Fibroblast of skin of scalp (primary cell): ENCODE data around the gene GABRB2.
"Not testable (repeated sequence)": the region's sequence is repeated elsewhere in the genome, so short reads cannot be mapped to it uniquely, and the experiment has no call there.

Experiments used
- DNase-seq: peaks from one replicate; pipeline ENCODE4 v3.0.0-alpha.2; 2013

Gene GABRB2

DNA sequence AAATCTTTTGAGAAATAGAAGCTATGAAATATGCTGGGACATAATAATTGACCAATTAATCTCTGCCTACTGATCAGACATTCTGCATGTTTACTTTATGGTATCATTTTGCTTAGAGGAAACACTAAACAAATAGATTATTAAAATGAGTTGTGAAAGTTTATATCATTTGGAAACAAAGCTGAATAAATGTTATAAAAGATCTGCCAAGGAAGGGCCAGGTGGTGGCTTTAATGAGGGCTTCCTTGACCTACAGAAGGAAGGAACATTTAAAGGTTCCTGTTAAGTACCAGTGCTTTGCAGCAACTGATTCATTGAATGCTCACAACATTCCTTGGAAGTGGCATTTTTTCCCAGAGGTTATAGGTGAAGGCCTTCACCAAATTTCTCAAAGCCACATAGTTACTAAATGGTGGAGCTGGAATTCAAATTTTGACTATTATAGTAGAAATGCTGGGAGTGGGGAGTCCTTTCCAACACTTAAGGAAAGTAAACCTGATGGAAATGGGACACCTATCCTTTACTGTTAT, 250.7 kb downstream of the GABRB2 start:
- no peak for DNase-seq

DNA sequence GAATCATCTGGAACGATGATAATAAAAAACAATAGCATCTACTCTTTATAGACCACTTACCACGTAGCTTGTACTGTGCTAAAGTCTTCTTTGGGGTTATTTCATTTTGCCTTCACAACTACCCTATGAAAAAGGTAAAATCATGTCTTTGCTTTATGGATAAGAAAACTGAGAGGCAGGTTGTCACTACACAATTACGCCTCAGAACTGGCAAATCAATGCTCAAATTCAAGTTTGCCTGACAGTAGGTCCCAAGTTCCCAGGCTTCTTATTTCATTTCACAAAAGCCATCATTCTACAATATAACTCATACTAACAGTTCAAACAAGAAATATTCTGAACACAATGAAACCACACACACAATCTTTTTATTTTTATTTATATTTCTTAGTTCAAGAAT, 258.5 kb downstream of the GABRB2 start:
- no peak for DNase-seq

DNA sequence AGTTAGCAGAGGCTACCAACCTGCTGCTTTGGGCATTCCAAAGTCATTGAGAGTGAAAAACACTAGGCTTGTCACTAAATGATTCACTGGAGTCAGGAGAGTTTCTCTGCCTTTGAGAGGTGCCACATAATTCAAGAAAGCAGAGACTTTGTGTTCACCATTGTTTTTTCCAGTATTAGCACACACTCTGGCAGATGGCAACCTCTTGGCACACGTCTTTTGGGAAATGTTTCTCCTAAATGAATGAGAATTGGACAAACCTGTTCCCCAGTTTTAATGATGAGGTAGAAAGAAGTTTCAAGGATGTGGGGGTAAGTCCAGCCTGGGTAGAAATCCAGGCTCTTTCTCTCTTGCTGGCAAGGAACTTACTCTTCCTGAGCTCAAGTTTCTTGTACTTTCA, 259.1 kb downstream of the GABRB2 start:
- no peak for DNase-seq

DNA sequence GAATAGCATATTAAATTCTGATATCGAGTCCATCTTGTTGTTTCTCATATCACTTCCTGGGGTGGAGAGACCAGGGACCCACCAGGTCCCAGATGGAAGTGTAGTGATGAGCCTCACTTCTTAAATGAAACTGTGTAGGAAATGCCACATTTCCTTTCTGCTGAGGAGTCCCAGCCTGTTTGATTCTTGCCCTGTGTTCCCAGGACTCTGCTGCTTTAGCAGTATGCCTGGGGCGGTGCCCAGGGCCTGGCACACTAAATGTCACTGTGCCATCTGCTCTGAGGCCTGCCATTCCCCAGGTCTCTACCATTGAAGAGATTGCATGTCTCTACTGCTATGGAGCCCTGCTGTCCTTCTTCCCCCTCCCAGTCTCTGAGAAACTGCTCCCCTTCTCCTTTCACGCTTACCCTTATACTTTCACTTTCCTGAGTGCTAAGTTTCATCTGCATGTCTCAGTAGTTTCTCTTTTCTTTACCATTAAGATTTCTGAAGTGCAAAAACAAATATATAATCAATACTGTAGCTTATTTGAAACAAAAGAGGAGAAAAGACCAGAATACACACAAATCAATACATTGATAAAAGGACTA, 260.4 kb downstream of the GABRB2 start:
- DNase-seq: no peak

DNA sequence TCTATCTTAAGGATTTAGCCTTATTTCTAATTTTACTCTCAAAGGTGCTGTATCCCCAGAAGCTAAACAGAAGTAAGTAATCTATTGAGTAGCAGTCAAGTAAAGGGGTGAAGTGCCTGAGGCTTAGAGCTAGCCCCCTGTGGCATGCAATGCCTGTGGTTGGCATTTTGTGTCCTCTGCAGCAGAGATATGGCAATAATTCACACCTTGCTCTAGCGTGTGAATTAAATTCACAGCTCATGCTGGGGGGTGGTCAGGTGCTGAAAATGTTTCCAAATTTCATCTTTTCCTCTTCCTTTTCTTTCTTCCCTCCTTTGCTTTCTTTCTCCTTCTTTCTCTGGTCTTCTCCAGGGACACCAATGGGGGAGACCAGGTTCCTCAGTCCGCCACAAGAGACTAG, 262.1 kb downstream of the GABRB2 start:
- no peak for DNase-seq

DNA sequence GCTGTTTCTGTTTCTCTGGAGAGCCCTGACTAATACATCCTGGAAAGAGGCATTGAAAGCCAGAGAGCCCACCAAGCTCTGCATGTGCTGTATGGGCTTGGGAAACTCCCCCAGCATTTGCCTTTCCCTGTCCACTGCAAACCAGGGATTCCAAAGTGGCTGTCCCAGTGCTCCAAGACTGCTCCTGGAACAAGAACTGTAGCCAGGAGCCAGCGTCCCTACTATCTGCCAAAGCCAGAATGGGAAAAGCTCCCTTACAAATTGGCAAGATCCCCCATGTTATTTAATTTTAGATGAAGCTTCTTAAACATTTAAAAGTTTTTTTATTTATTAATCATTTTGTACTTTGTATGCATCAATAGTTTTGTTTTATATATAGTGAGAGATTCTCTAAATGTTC, 263.2 kb downstream of the GABRB2 start:
- DNase-seq: no peak

DNA sequence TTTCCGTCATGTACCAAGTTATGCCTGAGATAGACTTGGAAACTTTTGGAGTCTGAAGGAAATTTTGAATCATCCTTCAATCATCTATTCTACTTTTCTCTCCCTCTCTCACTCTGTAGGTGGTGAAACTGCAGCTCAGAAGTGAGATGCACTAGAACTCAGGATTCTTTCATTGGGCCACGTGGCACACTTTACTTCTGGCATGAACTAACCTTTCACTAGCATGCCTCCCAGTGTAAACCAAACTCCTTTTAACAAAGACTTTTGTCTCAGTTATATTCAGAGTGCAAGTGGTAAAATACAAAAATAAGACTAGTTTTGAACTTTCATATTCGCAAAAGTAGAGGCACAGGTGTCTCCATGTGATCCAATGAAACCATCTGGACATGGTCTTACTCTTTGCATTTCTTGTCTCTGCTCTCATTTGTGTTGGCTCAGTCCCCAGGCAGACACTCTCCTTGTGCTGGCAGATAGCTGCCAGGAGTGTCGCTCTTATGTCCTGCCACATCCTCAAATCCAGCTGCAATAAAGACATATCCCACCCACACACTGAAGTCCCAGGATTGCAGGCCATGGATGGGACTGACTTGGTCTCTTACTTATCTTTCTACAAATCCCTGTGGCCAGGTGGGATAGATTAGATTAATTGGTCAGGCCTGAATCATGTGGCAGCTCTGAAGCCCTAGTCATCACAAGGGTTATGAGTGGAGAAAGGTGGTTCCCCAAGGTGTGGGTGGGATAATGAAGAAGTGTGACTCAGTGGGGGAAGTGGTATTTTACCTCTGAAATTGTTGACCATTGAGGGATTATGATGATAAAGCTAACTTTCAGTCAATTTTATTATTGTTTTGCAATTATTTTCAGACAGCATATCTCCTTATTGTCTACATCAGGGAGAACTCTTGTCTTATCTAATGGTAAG, 267.5 kb downstream of the GABRB2 start:
- DNase-seq: no peak

DNA sequence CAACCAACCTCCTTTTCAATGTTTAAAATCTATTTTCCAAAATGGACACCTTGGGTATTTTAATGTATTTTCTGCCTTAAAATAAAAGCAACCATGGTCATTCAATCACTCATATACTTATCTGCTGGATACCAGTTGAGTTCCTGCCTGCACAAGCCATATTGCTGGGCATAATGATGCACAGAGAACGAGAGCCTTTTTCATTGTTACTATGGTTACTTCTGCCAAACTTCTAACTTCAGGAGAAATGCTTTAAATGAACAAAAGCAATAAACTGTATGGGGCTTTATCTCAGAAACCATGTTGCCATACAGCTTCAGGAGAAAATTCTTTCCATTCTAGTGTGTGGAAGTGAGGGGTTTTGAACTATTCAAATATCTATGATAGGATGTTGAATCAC, 269.5 kb downstream of the GABRB2 start:
- no peak for DNase-seq

DNA sequence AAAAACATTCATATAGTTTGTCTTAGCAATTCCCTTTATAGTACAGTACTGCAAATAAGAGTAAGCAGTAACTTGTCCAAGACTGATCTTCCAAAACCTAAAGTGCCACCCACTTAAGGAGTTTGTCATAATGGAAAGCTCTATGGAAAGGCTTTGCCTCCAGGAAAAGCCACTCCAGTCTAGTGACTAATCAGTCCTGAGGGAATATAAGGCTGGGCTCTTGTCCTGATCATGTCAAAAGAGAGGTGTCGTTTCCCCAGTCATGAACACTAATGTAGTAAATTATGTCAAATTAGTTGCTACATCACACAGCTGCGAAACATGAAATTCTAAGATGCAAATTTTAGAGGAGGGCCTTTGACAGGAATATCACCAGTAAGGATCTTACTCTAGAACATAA, 271.6 kb downstream of the GABRB2 start:
- DNase-seq: no peak

DNA sequence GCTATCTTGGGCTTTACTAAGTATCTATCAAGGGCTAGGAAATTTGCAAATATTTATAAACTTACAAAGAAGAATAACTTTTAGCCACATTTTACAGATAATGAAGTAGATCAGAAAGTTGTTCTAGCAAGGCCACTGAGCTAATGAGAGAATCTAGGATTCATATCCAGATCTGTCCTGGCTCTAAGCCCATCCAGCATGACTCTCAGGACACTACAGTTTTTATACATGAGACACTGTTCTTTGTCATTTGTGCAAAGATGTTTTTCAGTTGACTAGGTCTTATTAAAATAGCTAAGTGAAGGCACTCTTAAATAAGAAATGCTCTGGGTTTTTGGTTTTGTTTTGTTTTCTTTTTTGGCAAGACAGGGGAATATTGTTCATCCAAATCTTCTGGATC, 273.1 kb downstream of the GABRB2 start:
- no peak for DNase-seq

DNA sequence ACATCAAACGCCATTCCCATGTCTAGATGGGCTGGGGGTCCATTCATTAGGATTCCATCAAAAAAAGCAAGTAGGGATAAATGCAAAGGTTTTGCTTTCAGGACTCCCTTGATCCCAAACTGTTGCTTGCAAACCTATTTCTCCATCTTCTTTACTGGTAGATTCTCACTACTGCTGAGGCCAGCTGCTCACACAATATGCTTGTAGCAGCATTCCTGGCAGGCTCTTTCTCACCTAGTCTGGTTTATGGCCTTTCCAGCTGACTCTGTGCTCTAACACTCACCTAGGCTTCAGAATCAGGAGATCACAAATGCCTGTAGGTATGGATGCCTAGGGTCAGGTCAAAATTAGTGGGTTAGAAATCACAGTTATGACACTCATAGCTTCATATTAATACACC, 274.7 kb downstream of the GABRB2 start:
- no peak for DNase-seq

DNA sequence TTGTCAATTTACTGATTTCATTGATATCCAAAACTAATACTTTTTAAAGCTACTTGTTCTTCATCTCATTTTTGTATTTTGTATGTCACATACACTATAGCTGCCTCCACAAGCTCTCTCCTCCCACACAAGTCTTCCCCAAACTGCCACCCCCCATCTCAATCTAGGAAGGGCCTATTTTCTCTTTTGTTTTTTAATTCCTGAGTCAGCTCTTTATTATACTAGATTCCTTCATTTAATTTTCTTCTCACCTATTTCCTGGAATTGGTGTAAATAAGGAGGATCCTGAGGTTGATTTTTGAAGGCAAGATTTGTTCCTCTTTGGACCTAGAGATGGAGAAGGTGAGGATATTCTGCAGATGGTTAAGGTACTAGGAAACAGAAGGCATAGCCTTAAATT, 277.4 kb downstream of the GABRB2 start:
- no peak for DNase-seq

DNA sequence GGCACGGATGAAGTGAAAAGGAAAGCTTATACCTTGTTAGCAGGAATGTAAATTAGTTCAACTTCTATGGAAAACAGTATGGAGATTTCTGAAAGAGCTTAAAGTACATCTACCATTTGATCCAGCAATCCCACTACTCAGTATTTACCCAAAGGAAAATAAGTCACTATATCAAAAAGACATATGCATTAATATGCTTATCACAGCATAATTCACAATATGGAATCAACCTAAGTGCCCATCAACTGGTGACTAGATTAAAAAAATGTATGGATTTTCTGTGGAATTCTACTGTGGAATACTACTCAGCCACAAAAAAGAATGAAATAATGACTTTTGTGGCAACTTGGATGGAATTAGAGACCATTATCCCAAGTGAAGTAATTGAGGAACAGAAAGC, 279.6 kb downstream of the GABRB2 start:
- no peak for DNase-seq

DNA sequence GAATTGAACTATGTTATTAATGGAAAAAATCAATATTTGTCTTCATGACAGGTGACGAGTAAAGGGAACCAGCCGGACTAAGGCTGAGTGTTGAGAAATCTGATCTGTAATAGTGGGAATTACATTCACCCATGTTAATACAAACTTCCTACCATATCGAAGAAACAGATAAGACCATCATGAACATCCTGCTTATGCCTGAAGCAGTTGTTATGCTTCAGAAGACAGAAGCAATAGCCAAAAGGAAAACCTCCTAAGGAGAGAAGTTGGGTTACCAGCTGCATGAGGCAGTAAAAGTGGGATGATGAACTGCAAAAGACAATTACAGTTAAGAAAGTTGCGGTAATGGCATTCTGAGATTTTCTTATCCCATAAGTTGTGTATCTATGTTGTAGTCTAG, 281.5 kb downstream of the GABRB2 start:
- DNase-seq: no peak

DNA sequence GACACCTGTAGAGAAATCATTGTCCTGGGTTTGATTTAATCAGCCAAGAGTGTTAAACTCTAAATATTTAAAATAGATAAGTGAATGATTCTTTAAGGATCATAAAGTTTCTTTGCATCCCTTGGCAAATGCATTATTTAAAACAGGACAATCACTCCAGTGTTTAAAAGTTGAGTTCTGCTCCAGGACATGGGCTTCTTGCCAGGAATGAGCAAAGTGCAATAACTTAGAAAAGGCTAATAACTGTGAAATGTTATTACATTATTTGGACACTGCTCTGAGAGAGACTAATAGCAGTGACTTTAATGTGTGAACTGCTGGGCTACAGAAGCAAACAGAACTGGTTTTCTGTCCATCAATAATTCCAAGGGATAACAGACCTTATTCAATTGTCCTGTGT, 283.3 kb downstream of the GABRB2 start:
- DNase-seq: no peak

DNA sequence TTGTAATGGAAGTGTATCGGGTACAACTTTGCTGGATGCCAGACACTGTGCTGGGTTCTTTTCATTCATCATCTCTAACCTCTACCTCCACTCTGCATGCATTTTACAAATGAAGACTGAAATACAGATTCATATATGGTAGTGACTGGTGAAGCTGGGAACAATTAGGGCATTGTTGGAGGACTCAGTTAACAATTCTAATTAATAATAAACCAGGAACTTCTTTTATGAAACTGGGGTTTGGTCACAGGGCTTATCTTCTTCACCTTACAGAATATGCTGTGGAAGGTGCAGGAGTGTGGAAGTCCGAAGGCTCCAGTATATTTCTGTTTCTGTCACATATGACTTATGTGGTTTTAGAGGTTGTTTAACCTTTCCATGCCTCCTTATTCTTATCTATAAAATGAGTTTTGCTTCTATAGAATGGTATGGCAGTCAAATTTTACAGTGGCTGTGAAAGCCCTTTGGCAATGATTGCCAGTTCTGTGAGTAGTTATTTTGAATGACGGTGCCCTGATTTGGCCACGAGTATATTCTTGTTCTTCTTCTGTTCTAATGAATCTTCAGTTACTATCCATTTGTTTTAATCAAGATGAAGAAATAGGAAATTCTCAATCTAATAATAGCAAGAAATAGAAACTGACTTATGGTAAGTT, 284.7 kb downstream of the GABRB2 start:
- DNase-seq: no peak

DNA sequence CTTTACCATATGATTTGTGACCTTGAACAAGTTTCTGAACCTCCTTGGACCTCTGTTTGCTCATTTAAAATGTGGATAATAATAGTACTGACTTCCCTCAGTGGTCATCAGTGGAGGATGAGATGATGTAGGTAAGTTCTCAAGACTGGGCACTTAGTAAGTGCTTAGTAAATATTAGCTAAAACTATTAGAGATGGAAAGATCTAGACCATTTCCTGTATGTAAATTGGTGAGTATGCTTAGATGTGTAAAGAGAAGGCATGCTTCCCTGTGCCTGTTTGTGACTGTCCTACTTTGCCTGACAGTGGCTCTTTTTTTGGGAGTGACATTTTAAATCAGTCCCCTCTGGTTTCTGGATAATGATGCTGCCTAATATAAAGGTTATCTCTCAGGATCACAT, 288.1 kb downstream of the GABRB2 start:
- DNase-seq: no peak

DNA sequence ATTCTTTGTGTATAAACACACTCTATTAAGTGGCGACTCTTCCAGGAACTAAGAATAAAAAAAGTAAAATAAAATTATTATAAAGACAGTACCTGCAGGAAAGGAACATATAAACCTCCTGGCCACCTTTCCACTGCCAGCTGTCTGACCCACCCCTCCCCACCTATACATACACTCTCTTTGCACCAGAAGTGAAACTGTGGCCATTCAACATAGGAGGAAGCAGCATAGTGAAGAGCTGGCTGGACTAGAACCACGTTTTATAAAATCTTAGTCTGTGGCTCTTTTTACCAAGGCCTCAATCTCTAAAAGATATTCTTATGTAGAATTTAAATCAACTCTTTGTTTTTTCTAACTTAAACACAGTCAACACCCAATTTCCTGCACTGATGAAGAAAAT, 289.6 kb downstream of the GABRB2 start:
- DNase-seq: no peak

DNA sequence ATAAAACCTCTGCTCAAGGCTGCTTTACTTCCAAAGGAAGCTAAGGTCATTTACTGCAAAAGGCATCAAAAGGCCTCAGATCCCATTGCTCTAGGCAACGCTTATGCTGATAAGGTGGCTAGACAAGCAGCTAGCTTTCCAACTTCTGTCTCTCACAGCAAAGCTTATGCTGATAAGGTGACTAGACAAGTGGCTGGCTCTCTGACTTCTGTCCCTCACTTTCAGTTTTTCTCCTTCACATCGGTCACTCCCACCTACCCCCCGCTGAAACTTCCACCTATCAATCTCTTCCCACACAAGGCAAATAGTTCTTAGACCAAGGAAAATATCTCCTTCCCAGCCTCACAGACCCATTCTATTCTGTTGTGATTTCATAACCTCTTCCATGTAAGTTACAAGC, 293.6 kb downstream of the GABRB2 start:
- not testable (repeated sequence) for DNase-seq

DNA sequence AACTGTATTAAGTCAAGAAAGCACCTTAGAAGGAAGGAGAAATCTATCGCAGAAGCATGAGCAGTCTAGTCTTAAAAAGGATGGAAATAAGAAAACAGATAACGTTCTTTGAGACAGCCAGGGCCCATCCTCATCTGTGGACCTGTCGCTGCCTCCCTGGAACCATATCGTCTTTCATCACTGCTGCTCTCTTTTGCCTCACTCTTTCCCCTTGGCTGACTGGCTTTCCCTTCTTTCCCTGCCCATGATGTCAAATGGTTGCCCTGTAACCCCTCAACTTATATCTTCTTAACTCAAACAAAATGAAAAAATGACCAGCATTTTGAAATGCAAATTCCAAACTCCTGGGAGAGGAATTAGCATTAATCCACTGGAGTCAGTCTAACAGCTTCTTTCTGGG, 299.8 kb downstream of the GABRB2 start:
- DNase-seq: no peak

DNA sequence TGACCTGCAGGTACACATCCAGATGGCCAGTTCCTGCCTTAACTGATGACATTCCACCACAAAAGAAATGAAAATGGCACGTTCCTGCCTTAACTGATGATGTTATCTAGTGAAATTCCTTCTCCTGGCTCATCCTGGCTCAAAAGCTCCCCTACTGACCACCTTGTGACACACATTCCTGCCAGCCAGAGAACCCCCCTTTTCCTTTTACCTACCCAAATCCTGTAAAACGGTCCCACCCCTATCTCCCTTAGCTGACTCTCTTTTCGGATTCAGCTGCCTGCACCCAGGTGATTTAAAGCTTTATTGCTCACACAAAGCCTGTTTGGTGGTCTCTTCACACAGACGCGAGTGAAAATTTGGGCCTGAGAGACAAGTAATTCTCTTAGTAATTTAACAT, 300.7 kb downstream of the GABRB2 start:
- not testable (repeated sequence) for DNase-seq
